DND-41 (cell line): ENCODE results near the gene ARL5C.

Source experiments
- CTCF ChIP-seq: IDR thresholded peaks from 2 replicates; pipeline ENCODE4 v1.5.1; 2012; ENCODE audit warnings: borderline replicate concordance, low read length, moderate library complexity, mild to moderate bottlenecking; ENCODE audit not compliant: poor library complexity, severe bottlenecking; ENCODE audit errors: extremely low read depth
- EZH2 ChIP-seq: IDR thresholded peaks from 3 replicates; pipeline ENCODE4 v1.6.1; 2012; ENCODE audit warnings: borderline replicate concordance, low read depth, mild to moderate bottlenecking, moderate library complexity, low read length, inconsistent platforms; ENCODE audit not compliant: severe bottlenecking

- no peak for TF ChIP-seq EZH2
- no peak for TF ChIP-seq CTCF
Measured at GRCh38 chr17:39195568-39196160, 29.7 kb upstream of the ARL5C start.
